RKO (cell line): Measurements from ENCODE around the gene MARK2.
A peak's percentile ranks its signal among the peaks of the same experiment; 100 is the strongest.
"Not testable (repeated sequence)": the region's sequence is repeated elsewhere in the genome, so short reads cannot be mapped to it uniquely, and the experiment has no call there.

Experiments
- DNase-seq: peaks from one replicate; pipeline ENCODE4 v3.0.0-alpha.2; 2016; ENCODE audit warnings: low spot score

The MARK2 gene

GRCh38 chr11:63838678-63839507 lies at the start of gene MARK2:
TSS of gene MARK2 (plus strand) at chr11:63839110. CDS start at chr11:63839507, 397 bp downstream.
- DNase-seq: peak; percentile 98

- no peak for DNase-seq
These were observed 47.3 kb upstream of the MARK2 start for GRCh38 chr11:63791495-63792167.

GRCh38 chr11:63793161-63793560 lies 45.7 kb upstream of the MARK2 start:
- peak; percentile 45 for DNase-seq

- DNase-seq: no peak
These were observed 43.8 kb upstream of the MARK2 start for GRCh38 chr11:63795066-63795465.

GRCh38 chr11:63800921-63801320 lies 38.0 kb upstream of the MARK2 start:
- no peak for DNase-seq

- peak; percentile 53 for DNase-seq
These were observed 36.1 kb upstream of the MARK2 start for GRCh38 chr11:63802637-63803414.

- no peak for DNase-seq
These were observed 34.7 kb upstream of the MARK2 start for GRCh38 chr11:63804259-63804658.

- DNase-seq: no peak
These were observed 33.0 kb upstream of the MARK2 start for GRCh38 chr11:63805844-63806415.

GRCh38 chr11:63810383-63810782 lies 28.5 kb upstream of the MARK2 start:
- DNase-seq: not testable (repeated sequence)

- DNase-seq: no peak
These were observed 27.4 kb upstream of the MARK2 start for GRCh38 chr11:63811522-63811921.

GRCh38 chr11:63813035-63813562 lies 25.8 kb upstream of the MARK2 start, which contains the start of gene SPINDOC:
TSS of gene SPINDOC (plus strand) at chr11:63813456. CDS start at chr11:63813687, 231 bp downstream.
- peak; percentile 78 for DNase-seq

- peak; percentile 50 for DNase-seq
These were observed 25.1 kb upstream of the MARK2 start for GRCh38 chr11:63813563-63814382.

GRCh38 chr11:63814383-63814736 lies 24.6 kb upstream of the MARK2 start:
- DNase-seq: no peak

- DNase-seq: no peak
These were observed 22.7 kb upstream of the MARK2 start for GRCh38 chr11:63816166-63816565.

GRCh38 chr11:63816732-63817131 lies 22.2 kb upstream of the MARK2 start:
- DNase-seq: no peak

- no peak for DNase-seq
These were observed 21.0 kb upstream of the MARK2 start for GRCh38 chr11:63817758-63818498.

GRCh38 chr11:63818609-63819008 lies 20.3 kb upstream of the MARK2 start:
- no peak for DNase-seq

GRCh38 chr11:63821411-63821810 lies 17.5 kb upstream of the MARK2 start:
- DNase-seq: no peak

GRCh38 chr11:63826471-63827190 lies 12.3 kb upstream of the MARK2 start:
- DNase-seq: no peak
